Testis (tissue), 3 donors: ENCODE results near the gene MLLT6. TPM values are rescaled to one million over a fixed set of nuclear protein-coding genes. Genes with fewer than 3 reads are reported as not detected.
"Not testable (repeated sequence)": the region's sequence is repeated elsewhere in the genome, so short reads cannot be mapped to it uniquely, and the experiment has no call there.

Source experiments
- DNase-seq: peaks from one replicate; pipeline ENCODE4 v3.0.0-alpha.2; 2019
- H3K27ac ChIP-seq, 2 donors: fragments of 200-600 bp; sonication (generic); one replicate each; pipeline ENCODE4 v1.5.1; 2019
- H3K27me3 ChIP-seq: fragments of 200-600 bp; sonication (generic); one replicate; pipeline ENCODE4 v1.5.1; 2019
- H3K36me3 ChIP-seq: fragments of 200-600 bp; sonication (generic); one replicate; pipeline ENCODE4 v1.5.1; 2017; ENCODE audit warnings: low read depth; ENCODE audit errors: missing control alignments
- H3K4me1 ChIP-seq: fragments of 200-600 bp; sonication (generic); one replicate; pipeline ENCODE4 v1.5.1; 2019
- H3K4me3 ChIP-seq, 2 donors: fragments of 200-600 bp; sonication (generic); one replicate each; pipeline ENCODE4 v1.5.1; 2017 to 2019
- H3K9me3 ChIP-seq: fragments of 200-600 bp; sonication (generic); one replicate; pipeline ENCODE4 v1.5.1; 2017
- CTCF ChIP-seq, 3 experiments: fragments of 450-650 bp in 2 of 3; fragments of 200-600 bp in 1 of 3; sonication (generic) in 1 of 3; IDR thresholded peaks; one replicate each; pipeline ENCODE4 v1.5.1; 2016 to 2019; ENCODE audit warnings: antibody characterized with exemption in 3 of 3, mild to moderate bottlenecking in 2 of 3, moderate library complexity in 1 of 3
- POLR2A ChIP-seq: fragments of 450-650 bp; IDR thresholded peaks from one replicate; pipeline ENCODE4 v1.6.1; 2017; ENCODE audit warnings: antibody characterized with exemption, mild to moderate bottlenecking, moderate library complexity
- WGBS, 2 donors: methylation state at CpG; one replicate each; pipeline ENCODE4 v1.1.5; 2018; 5-methylcytosine and 5-hydroxymethylcytosine counted together
- intact Hi-C: fragments of 100-400 bp; cut with DNase I; formaldehyde crosslinking; loops from one replicate; pipeline ENCODE4 v1.15.1; 2023; ENCODE audit warnings: low total_unique reads
- polyA plus RNA-seq: library from polyadenylated mRNA; stranded (reverse); fragments of 350-450 nt; fragmentation: Illumina TruSeq; extraction: RNeasy Lipid Tissue Mini Kit (QIAGEN cat#74804); gene quantifications from one replicate; pipeline ENCODE4 v1.2.3, GENCODE V29; 2014; ENCODE audit warnings: low read depth, low replicate concordance; ENCODE audit not compliant: insufficient read depth
- total RNA-seq, 2 donors: library from RNA; depleted of rRNA; stranded (reverse); fragments of >200 nt; gene quantifications; one replicate each; pipeline ENCODE4 v1.2.3, GENCODE V29; 2016

MLLT6 gene
- total and polyA plus RNA-seq, 3 donors from 2014 or later = 86.9 to 176 (median 157) TPM

DNA sequence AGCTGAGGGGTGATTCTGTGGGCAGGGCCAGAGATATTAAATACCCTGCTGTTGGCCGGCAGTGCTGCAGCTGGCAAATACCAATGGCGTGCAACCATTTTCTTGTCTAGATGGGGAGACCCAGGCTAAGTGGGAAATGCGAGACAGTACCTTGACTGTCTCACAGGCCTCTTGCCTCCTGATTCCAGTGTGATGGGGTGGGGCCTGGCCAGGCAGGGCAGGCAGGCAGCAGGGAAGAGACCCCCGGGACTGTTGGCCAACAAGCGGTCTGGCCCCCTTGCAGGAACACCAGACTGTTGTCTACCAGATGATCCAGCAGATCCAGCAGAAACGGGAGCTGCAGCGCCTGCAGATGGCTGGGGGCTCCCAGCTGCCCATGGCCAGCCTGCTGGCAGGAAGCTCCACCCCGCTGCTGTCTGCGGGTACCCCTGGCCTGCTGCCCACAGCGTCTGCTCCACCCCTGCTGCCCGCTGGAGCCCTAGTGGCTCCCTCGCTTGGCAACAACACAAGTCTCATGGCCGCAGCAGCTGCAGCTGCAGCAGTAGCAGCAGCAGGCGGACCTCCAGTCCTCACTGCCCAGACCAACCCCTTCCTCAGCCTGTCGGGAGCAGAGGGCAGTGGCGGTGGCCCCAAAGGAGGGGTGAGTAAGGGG is 19.4 kb downstream of the MLLT6 start:
- no peak overlapping the region for H3K4me3 ChIP-seq
- TF ChIP-seq CTCF (IDR thresholded peaks at IDR 0.05) = no peak
- TF ChIP-seq POLR2A = no peak
- intact Hi-C loops = no loop called here
- no peaks in the 10 kb centered on the region for H3K27me3 ChIP-seq
- WGBS, 2 donors = 42 to 71% methylated on average over 4 to 16 of the region's 16 CpGs
- H3K36me3 ChIP-seq = no peaks in the 10 kb centered on the region
- H3K27ac ChIP-seq = no peak overlapping the region
- DNase-seq = peak; percentile 72
- no peaks in the 10 kb centered on the region for H3K9me3 ChIP-seq
- peaks cover 16% of the 10 kb centered on the region for H3K4me1 ChIP-seq

DNA sequence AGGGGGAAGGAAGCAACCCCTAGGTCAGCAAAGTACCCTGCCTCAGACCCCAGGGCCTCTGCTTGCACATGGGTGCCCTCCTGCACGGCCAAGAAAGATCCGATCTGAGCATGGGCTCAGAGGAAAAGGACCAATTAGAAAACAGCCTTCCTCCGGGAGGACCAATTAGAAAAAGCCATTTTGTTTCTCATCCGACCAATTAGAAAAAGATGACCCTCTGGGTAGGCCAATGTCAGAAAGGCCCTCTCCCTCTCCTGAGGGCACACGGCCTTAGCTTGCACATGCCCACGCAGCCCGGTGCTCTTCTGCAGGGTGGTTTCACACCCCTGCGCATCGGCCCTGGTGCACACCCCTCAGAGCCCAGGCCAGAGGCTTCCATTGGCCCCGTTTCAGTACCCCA is 20.0 kb downstream of the MLLT6 start:
- H3K36me3 ChIP-seq = no peaks in the 10 kb centered on the region
- H3K27me3 ChIP-seq = no peaks in the 10 kb centered on the region
- TF ChIP-seq POLR2A (no peak), CTCF (IDR thresholded peaks at IDR 0.05) (no peak)
- peaks cover 20% of the 10 kb centered on the region for H3K4me1 ChIP-seq
- H3K9me3 ChIP-seq = no peaks in the 10 kb centered on the region
- 64 to 66% methylated on average over 10 of the region's 10 CpGs for WGBS, 2 donors
- H3K27ac ChIP-seq = no peak overlapping the region
- DNase-seq = no peak
- no peak overlapping the region for H3K4me3 ChIP-seq
- intact Hi-C loops = no loop called here

GRCh38 chr17:38726145-38726544 is 21.1 kb downstream of the MLLT6 start:
- DNase-seq, intact Hi-C loops, H3K27me3 ChIP-seq, H3K36me3 ChIP-seq, H3K27ac ChIP-seq, H3K9me3 ChIP-seq, H3K4me3 ChIP-seq: not testable (repeated sequence)
- peaks cover 23% of the 10 kb centered on the region for H3K4me1 ChIP-seq
- WGBS, 2 donors = 84% methylated on average over 8 of the region's 8 CpGs; no CpG with 5 or more reads in 1 of the 2 donors

GRCh38 chr17:38727736-38728135 is 22.7 kb downstream of the MLLT6 start:
- Histone ChIP-seq H3K36me3 (no peaks in the 10 kb centered on the region), H3K9me3 (no peaks in the 10 kb centered on the region), H3K4me1 (peaks cover 38% of the 10 kb centered on the region), H3K27ac (no peak overlapping the region), H3K4me3 (no peak overlapping the region), H3K27me3 (no peaks in the 10 kb centered on the region)
- intact Hi-C loops = no loop called here
- WGBS, 2 donors = 78 to 83% methylated on average over 5 of the region's 5 CpGs
- TF ChIP-seq CTCF (IDR thresholded peaks at IDR 0.05) = no peak
- no peak for DNase-seq

GRCh38 chr17:38728290-38728831 is 23.3 kb downstream of the MLLT6 start:
- TF ChIP-seq POLR2A (no peak), CTCF (IDR thresholded peaks at IDR 0.05) (no peak)
- Histone ChIP-seq H3K4me1 (peaks cover 45% of the 10 kb centered on the region), H3K27ac (no peak overlapping the region), H3K4me3 (no peak overlapping the region), H3K27me3 (no peaks in the 10 kb centered on the region), H3K36me3 (no peaks in the 10 kb centered on the region), H3K9me3 (no peaks in the 10 kb centered on the region)
- intact Hi-C loops = no loop called here
- WGBS, 2 donors = 81 to 86% methylated on average over 8 of the region's 8 CpGs
- no peak for DNase-seq
